ENCODE results near the gene CADM4.

Gene CADM4

DNA sequence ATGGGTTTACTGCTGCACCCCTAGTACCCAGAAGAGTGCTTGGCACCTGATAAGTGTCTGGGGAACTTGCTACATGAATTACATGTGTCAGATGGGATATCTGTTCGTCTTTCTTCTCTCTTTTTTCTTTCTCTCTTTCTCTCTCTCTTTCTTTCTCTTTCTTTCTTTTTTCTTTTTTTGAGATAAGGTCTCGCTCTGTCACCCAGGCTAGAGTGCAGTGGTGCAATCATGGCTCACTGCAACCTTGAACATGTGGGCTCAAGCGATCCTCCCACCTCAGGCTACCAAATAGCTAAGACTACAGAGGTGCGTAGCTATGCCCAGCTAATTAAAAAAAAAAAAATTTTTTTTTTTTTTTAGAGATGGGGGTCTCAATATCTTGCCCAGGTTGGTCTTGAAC, 6.1 kb downstream of the CADM4 start:
- H3K9me3 Mint-ChIP-seq: no peaks in the 10 kb centered on the region
- no peaks in the 10 kb centered on the region for H3K4me1 Mint-ChIP-seq
- no peak for ATAC-seq
- H3K4me3 Mint-ChIP-seq: no peak overlapping the region
- DNase-seq: no peak
- H3K36me3 Mint-ChIP-seq (ENCODE audit: low read depth): no peaks in the 10 kb centered on the region
- peaks cover 23% of the 10 kb centered on the region for H3K27me3 Mint-ChIP-seq
- no peak overlapping the region for H3K27ac Mint-ChIP-seq

GRCh38 chr19:43631491-43631890, 8.2 kb downstream of the CADM4 start:
- no peak for ATAC-seq
- DNase-seq: no peak
- Mint-ChIP-seq H3K27ac (no peak overlapping the region), H3K9me3 (no peaks in the 10 kb centered on the region), H3K27me3 (peaks cover 11% of the 10 kb centered on the region), H3K4me1 (no peaks in the 10 kb centered on the region), H3K4me3 (no peak overlapping the region), H3K36me3 (ENCODE audit: low read depth) (no peaks in the 10 kb centered on the region)

DNA sequence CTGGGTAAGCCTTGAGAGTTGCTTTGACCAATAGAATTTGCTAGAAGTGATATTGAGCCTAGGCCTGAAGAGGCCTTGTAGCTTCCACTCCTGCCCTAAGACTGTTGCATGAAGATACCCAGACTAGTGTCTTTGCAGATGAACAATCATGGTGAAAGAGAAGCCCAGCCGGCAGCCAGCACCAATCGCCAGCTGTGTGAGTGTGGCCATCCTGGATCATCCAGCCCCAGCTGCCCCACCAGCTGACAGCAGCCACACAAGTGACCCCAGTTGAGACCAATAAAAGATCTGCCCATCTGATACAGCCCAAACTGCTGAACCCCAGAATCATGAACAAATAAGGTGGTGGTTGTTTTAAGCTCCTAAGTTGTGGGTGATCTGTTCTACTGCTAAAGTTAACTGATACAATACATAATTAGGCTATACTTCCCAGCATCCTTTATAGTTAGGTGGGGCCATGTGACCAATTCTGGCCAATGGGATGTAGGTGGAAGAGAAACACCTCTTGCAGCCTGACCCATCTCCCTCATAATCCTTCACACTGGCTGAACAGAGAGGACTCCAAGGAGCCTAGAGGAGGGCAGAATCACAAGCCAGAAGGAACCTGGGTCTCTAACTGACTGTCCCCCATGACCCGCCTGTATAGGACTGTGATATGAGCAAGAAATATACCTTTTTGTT, 10.9 kb downstream of the CADM4 start:
- H3K27ac Mint-ChIP-seq: no peak overlapping the region
- no peaks in the 10 kb centered on the region for H3K9me3 Mint-ChIP-seq
- no peak for DNase-seq
- H3K4me1 Mint-ChIP-seq: peaks cover 13% of the 10 kb centered on the region
- H3K27me3 Mint-ChIP-seq: peaks cover 4% of the 10 kb centered on the region
- H3K36me3 Mint-ChIP-seq (ENCODE audit: low read depth): no peaks in the 10 kb centered on the region
- H3K4me3 Mint-ChIP-seq: no peak overlapping the region
- ATAC-seq: no peak

- DNase-seq: no peak
- H3K36me3 Mint-ChIP-seq (ENCODE audit: low read depth): no peaks in the 10 kb centered on the region
- no peak overlapping the region for H3K27ac Mint-ChIP-seq
- no peak overlapping the region for H3K4me3 Mint-ChIP-seq
- no peaks in the 10 kb centered on the region for H3K9me3 Mint-ChIP-seq
- peaks cover 13% of the 10 kb centered on the region for H3K4me1 Mint-ChIP-seq
- no peak for ATAC-seq
- H3K27me3 Mint-ChIP-seq: peaks cover 2% of the 10 kb centered on the region
Observed at GRCh38 chr19:43626838-43627237, 12.8 kb downstream of the CADM4 start.

DNA sequence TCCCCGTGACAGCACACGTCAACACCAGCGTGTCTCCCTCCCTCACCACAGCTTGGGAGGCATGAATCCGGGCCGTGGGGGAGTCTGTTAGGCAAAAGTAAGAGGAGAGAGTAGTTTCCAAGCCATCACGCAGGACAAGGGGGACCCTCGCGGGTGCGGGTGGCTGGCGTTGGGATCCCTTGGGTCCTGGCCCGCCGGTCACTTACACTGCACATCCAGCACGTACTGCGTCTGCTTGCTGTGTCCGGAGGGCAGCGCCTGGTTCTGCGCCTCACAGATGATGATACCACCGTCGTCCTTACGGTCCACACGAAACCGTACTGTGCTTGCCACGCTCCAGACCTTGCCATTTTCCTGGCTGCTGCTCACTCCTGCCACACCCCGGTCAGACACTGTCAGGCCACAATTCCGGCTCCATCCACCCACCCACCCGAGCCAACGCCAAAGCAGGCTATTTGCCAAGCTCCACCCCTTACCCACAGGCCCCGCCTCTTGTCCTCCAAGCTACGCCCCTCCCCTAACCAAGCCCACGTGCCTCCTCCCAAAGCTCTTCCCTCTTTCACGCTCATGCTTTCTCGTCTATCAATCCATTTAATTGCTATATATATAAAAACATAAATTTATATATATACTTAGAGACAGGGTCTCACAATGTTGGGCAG, 13.6 kb downstream of the CADM4 start:
- no peak overlapping the region for H3K27ac Mint-ChIP-seq
- H3K9me3 Mint-ChIP-seq: no peaks in the 10 kb centered on the region
- H3K4me3 Mint-ChIP-seq: no peak overlapping the region
- peaks cover 2% of the 10 kb centered on the region for H3K27me3 Mint-ChIP-seq
- ATAC-seq (no peak), DNase-seq (peak; percentile 37)
- H3K4me1 Mint-ChIP-seq: peaks cover 13% of the 10 kb centered on the region
- H3K36me3 Mint-ChIP-seq (ENCODE audit: low read depth): no peaks in the 10 kb centered on the region

DNA sequence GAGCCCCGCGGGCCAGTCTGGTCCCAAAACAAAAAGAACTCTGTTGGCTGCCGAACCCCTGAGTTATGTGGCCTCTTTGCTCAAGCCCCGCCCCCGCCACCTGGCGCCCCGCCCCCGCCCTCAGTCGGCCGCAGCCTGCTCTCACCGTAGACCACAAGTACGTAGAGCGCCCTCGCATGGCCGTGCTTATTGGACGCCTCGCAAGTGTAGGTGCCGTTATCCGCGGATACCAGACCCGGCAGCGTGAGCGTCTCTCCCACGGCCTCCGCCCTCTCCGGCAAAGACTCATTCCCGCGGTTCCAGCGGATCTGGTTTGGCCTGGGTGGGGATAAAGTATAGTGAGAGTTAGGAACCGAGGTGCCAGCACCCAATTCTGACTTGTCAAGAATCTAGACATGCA, 14.7 kb downstream of the CADM4 start:
- DNase-seq: peak; percentile 88
- H3K4me3 Mint-ChIP-seq: no peak overlapping the region
- H3K9me3 Mint-ChIP-seq: no peaks in the 10 kb centered on the region
- peak; percentile 78 for ATAC-seq
- peaks cover 21% of the 10 kb centered on the region for H3K4me1 Mint-ChIP-seq
- H3K27me3 Mint-ChIP-seq: peaks cover 2% of the 10 kb centered on the region
- no peaks in the 10 kb centered on the region for H3K36me3 Mint-ChIP-seq (ENCODE audit: low read depth)
- no peak overlapping the region for H3K27ac Mint-ChIP-seq

DNA sequence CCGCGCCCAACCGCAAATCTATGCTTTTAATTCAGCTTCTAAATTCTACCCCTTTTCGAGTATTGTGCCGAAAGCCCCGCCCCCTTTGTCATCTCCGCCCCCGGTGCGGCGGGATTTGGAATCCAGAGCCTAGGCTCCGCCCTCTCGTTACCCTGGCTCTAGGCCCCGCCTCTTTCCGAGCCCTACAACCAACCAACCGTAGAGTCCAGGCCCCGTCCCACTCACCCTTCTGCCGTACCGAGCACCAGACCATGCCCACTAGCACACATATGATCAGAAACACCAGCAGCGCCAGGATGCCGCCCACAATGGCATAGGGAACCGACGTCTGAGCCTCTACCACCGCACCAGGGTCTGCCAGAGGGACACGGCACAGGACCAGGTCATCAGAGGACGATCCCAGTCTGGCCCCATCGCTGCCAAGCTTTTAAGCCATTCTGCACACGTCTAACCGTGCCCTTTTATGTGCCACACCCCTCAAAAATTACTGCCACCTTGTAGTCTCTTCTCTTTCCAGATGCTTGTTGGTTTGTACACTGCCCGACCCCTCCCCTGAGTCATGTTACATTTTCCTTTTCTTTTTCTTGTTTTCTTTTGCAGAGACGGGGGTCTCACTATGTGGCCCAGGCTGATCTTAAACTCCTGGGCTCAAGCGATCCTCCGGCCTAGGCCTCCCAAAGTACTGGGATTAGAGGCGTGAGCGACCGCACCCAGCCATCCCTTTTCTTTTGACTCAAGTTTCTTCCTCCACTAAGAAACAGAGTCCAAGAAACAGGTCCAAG, 15.6 kb downstream of the CADM4 start:
- Mint-ChIP-seq H3K27ac (no peak overlapping the region), H3K9me3 (no peaks in the 10 kb centered on the region), H3K4me1 (peaks cover 27% of the 10 kb centered on the region), H3K27me3 (peaks cover 2% of the 10 kb centered on the region), H3K4me3 (no peak overlapping the region), H3K36me3 (ENCODE audit: low read depth) (no peaks in the 10 kb centered on the region)
- DNase-seq: no peak
- ATAC-seq: no peak

DNA sequence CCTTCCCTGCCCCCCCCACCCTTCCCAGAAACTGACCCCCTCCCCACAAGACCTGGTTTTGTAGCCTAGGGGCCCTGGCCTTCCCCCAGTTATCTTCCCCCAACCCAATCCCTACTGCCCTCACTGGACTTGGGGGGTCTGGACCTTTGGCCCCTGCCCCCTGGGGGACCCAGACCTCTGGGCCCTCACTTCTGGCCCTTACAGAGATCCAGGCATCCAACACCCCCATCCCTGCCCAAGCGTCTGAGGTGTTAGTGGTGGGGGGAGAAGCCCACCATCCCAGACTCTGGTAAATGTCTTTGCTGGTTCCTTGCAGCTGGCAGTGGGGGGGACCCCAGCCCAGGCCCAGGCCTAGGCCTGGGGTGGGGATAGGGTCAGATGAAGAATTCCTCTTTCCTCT, 16.7 kb downstream of the CADM4 start:
- H3K4me3 Mint-ChIP-seq: no peak overlapping the region
- ATAC-seq (no peak), DNase-seq (no peak)
- peaks cover 31% of the 10 kb centered on the region for H3K4me1 Mint-ChIP-seq
- H3K9me3 Mint-ChIP-seq: no peaks in the 10 kb centered on the region
- H3K27me3 Mint-ChIP-seq: peaks cover 2% of the 10 kb centered on the region
- no peak overlapping the region for H3K27ac Mint-ChIP-seq
- H3K36me3 Mint-ChIP-seq (ENCODE audit: low read depth): no peaks in the 10 kb centered on the region

GRCh38 chr19:43622070-43622469, 17.6 kb downstream of the CADM4 start:
- ATAC-seq (no peak), DNase-seq (no peak)
- no peaks in the 10 kb centered on the region for H3K27me3 Mint-ChIP-seq
- H3K4me3 Mint-ChIP-seq: no peak overlapping the region
- H3K36me3 Mint-ChIP-seq (ENCODE audit: low read depth): no peaks in the 10 kb centered on the region
- H3K27ac Mint-ChIP-seq: no peak overlapping the region
- H3K9me3 Mint-ChIP-seq: no peaks in the 10 kb centered on the region
- H3K4me1 Mint-ChIP-seq: peaks cover 31% of the 10 kb centered on the region

DNA sequence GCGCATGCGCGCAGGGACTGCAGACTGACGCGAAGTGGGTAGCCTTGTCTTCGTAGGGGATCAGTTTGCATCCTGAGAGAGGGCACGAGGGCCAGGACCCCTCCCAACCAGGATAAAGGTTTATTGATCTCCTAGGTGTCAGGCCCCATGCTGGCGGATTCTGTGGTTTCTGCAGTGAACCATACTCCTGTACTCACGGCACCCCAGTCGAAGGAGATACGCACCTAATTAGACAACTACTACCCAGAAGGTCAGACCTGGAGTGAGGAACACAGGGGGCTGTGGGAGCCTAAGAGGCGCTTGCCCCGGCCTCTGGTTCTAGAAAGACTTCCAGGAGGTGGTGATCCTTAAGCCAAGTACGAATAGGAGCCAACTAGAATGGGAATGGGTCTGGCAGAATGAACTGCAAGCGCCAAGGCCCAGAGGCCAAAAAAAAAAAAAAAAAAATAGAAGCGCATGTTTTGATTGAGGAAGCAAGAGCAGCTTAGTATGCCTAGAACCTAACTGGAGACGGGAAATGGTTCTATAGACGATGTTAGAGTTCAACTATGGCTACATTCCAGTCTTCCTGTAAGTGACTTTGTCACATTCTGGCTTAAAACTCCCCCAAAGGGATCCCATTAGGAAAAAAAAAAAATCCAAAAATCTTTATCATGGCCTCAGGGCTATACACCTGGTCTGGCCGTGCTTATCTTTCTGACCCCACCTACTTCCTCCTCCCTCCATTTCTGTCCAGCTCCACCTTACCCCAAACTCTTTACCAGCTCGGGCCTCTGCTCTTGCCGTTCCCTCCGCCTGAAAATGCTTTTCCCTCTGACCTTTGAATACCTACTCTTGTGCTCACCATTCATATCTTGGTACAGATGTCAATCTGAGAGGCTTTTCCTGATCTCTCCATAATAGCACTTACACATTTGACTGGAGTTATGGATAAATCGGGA, 19.3 kb downstream of the CADM4 start:
- DNase-seq (peak; percentile 91), ATAC-seq (peak; percentile 1)
- H3K36me3 Mint-ChIP-seq (ENCODE audit: low read depth): no peaks in the 10 kb centered on the region
- no peaks in the 10 kb centered on the region for H3K27me3 Mint-ChIP-seq
- peak overlapping the region; percentile 98 for H3K27ac Mint-ChIP-seq
- H3K4me3 Mint-ChIP-seq: peak overlapping the region; percentile 93
- H3K9me3 Mint-ChIP-seq: no peaks in the 10 kb centered on the region
- peaks cover 27% of the 10 kb centered on the region for H3K4me1 Mint-ChIP-seq

DNA sequence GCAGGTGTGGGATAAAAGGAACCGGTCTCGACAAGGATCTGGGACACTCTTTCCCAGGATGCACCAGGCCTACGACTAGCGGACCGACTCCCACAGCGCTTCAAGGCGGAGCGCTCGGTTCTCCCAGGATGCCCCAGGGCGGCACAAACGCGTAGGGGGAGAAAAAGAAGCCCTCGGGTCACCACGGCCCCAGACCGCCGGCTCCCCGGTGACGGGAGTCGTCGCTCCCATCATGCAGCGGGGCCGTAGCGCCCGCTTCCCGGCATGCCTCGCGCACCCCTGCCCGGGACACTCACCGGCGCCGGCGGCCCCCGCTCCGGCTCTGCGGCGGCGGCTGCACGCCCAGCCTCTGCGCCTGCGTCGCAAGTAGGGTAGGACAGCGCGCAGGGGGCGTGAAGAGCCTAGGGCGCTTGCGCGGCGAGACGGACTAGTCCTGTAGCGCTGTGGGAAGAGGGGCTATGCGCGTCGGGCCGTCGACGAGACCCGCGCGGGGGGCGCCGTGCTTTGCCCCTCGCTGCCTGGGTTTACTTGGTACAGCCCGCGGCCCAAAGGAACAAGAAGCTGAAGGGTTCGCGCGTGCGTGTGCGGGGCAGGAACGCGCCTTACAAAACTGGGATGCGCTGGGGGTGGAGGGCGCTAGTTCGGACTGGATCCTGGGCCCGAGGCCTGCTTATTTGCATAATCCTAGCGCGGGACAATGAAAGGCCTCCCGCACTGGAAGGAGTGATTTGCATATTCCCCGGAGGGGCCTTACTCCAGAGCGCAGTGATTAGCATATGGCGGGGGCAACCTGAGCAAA, 20.2 kb downstream of the CADM4 start, which contains the start of gene ZNF428:
Gene ZNF428, minus strand, starts transcription at position 368 of the 799 bp plus-strand sequence. CDS start 5,325 bp downstream, outside the sequence.
- no peaks in the 10 kb centered on the region for H3K9me3 Mint-ChIP-seq
- peak within 1 kb of the TSS; percentile 93 for H3K4me3 Mint-ChIP-seq
- peak within 1 kb of the TSS; percentile 98 for H3K27ac Mint-ChIP-seq

DNA sequence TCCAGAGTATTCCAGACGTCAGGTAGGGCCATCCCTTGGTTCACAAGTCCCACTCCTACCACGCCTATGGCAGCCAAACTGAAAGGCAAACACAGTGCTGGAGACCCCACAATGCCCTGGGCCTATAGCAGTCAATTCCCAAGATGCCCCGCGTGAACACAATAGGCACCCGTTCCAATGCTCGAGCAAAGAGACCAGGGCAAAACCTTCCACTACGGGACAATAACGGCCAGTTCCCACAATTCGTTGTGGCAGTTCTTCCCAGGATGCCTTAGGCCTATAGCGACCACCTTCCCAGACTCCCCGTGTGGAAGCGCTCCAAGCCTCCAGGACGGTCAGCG, 20.8 kb downstream of the CADM4 start:
- peak; percentile 67 for DNase-seq
- Mint-ChIP-seq H3K36me3 (ENCODE audit: low read depth) (no peaks in the 10 kb centered on the region), H3K9me3 (no peaks in the 10 kb centered on the region), H3K27ac (peak overlapping the region; percentile 98), H3K4me3 (peak overlapping the region; percentile 93), H3K27me3 (no peaks in the 10 kb centered on the region), H3K4me1 (peaks cover 18% of the 10 kb centered on the region)
- peak; percentile 67 for ATAC-seq

More for the DNA sequence above, 20.2 kb downstream of the CADM4 start, which contains the start of gene ZNF428:
- DNase-seq (peak; percentile 87), ATAC-seq (peak; percentile 88)
- H3K27me3 Mint-ChIP-seq: no peaks in the 10 kb centered on the region
- H3K36me3 Mint-ChIP-seq (ENCODE audit: low read depth): no peaks in the 10 kb centered on the region
- H3K4me1 Mint-ChIP-seq: peaks cover 20% of the 10 kb centered on the region

- DNase-seq (no peak), ATAC-seq (no peak)
- Mint-ChIP-seq H3K27ac (no peak overlapping the region), H3K27me3 (no peaks in the 10 kb centered on the region), H3K4me1 (peaks cover 18% of the 10 kb centered on the region), H3K36me3 (ENCODE audit: low read depth) (peaks cover 7% of the 10 kb centered on the region), H3K4me3 (no peak overlapping the region), H3K9me3 (no peaks in the 10 kb centered on the region)
Observed at GRCh38 chr19:43616954-43617353, 22.7 kb downstream of the CADM4 start.

All from activated naive CD8-positive, alpha-beta T cell treated with anti-CD3 and anti-CD28 coated beads, Interleukin-2, amount 50 U/mL, for 24 hours (primary cell).